ENCODE measurements around the gene CUL4B. TPM values are rescaled to one million over a fixed set of nuclear protein-coding genes. Genes with fewer than 3 reads are reported as not detected.

CUL4B gene
- total RNA-seq, 1 donor: 76.1 TPM

GRCh38 chrX:120561634-120562568, 1.1 kb upstream of the CUL4B start:
- no peak for TF ChIP-seq CTCF (IDR thresholded peaks at IDR 0.05; ENCODE audit: insufficient read depth, low read length)
- peak overlapping the region; percentile 66 for H3K4me3 ChIP-seq (ENCODE audit: low read depth, low read length)

GRCh38 chrX:120560405-120560841, 339 bp downstream of the CUL4B start:
- H3K4me3 ChIP-seq (ENCODE audit: low read depth, low read length): peak overlapping the region; percentile 82
- DNase-seq (ENCODE audit: low read depth): peak; percentile 43
- TF ChIP-seq CTCF (IDR thresholded peaks at IDR 0.05; ENCODE audit: insufficient read depth, low read length): no peak

More at GRCh38 chrX:120561634-120562568, 1.1 kb upstream of the CUL4B start:
- no peak for DNase-seq (ENCODE audit: low read depth)

- DNase-seq (ENCODE audit: low read depth): no peak
- no peak for TF ChIP-seq CTCF (IDR thresholded peaks at IDR 0.05; ENCODE audit: insufficient read depth, low read length)
- peak overlapping the region; percentile 82 for H3K4me3 ChIP-seq (ENCODE audit: low read depth, low read length)
Observed at GRCh38 chrX:120559804-120560203, 958 bp downstream of the CUL4B start.

GRCh38 chrX:120556251-120556650, 4.5 kb downstream of the CUL4B start:
- TF ChIP-seq CTCF (IDR thresholded peaks at IDR 0.05; ENCODE audit: insufficient read depth, low read length): no peak
- H3K4me3 ChIP-seq (ENCODE audit: low read depth, low read length): no peak overlapping the region
- no peak for DNase-seq (ENCODE audit: low read depth)

- DNase-seq (ENCODE audit: low read depth): peak; percentile 90
- no peak for TF ChIP-seq CTCF (IDR thresholded peaks at IDR 0.05; ENCODE audit: insufficient read depth, low read length)
- no peak overlapping the region for H3K4me3 ChIP-seq (ENCODE audit: low read depth, low read length)
Observed at GRCh38 chrX:120549483-120550452, 11.0 kb downstream of the CUL4B start.

GRCh38 chrX:120536061-120536460, 24.7 kb downstream of the CUL4B start:
- no peak overlapping the region for H3K4me3 ChIP-seq (ENCODE audit: low read depth, low read length)
- TF ChIP-seq CTCF (IDR thresholded peaks at IDR 0.05; ENCODE audit: insufficient read depth, low read length): no peak
- DNase-seq (ENCODE audit: low read depth): no peak

All from fibroblast of the aortic adventitia (primary cell).